SU-DHL-6 (cell line): ENCODE results near the gene RTP1.
"Not testable (repeated sequence)": the region's sequence is repeated elsewhere in the genome, so short reads cannot be mapped to it uniquely, and the experiment has no call there.

Experiments used
- H2AFZ ChIP-seq: fragments of 200-600 bp; sonication (generic); 2 replicates; pipeline ENCODE4 v1.6.1; 2014; ENCODE audit warnings: low read depth, mild to moderate bottlenecking, moderate library complexity, mixed read lengths, antibody characterized with exemption, low read length; ENCODE audit not compliant: severe bottlenecking
- H3F3A ChIP-seq: fragments of 200-600 bp; shearing (Covaris generic); 2 replicates; pipeline ENCODE4 v1.6.0; 2016; ENCODE audit warnings: antibody characterized with exemption, mild to moderate bottlenecking; ENCODE audit not compliant: insufficient read depth
- H3K27ac ChIP-seq: fragments of 200-600 bp; sonication (generic); 2 replicates; pipeline ENCODE4 v1.5.1; 2016; ENCODE audit warnings: low read depth, mild to moderate bottlenecking, low read length, moderate library complexity, mixed read lengths
- H3K27me3 ChIP-seq: fragments of 200-600 bp; sonication (generic), shearing (Covaris generic); 2 replicates; pipeline ENCODE4 v1.6.0; 2014; ENCODE audit warnings: mild to moderate bottlenecking, low read length
- H3K36me3 ChIP-seq: fragments of 200-600 bp; sonication (generic); 2 replicates; pipeline ENCODE4 v1.6.1; 2014; ENCODE audit warnings: mild to moderate bottlenecking, low read length, mixed read lengths
- H3K4me2 ChIP-seq: fragments of 300-600, 200-600 bp; shearing (Covaris generic), sonication (generic); 2 replicates; pipeline ENCODE4 v1.6.0; 2014; ENCODE audit warnings: low read length, low read depth, mild to moderate bottlenecking; ENCODE audit not compliant: poor library complexity, severe bottlenecking
- H3K4me3 ChIP-seq: fragments of 200-600 bp; sonication (generic); 2 replicates; pipeline ENCODE4 v1.5.1; 2014; ENCODE audit warnings: antibody characterized with exemption, low read length, mild to moderate bottlenecking, mixed read lengths; ENCODE audit not compliant: insufficient read depth, poor library complexity, severe bottlenecking
- H3K79me2 ChIP-seq: fragments of 200-600 bp; sonication (generic); 2 replicates; pipeline ENCODE4 v1.6.1; 2014; ENCODE audit warnings: mild to moderate bottlenecking, low read length, moderate library complexity; ENCODE audit not compliant: insufficient read depth
- H3K9ac ChIP-seq: fragments of 200-600 bp; sonication (generic); 2 replicates; pipeline ENCODE4 v1.7.0; 2014; ENCODE audit warnings: mild to moderate bottlenecking, low read length
- H3K9me2 ChIP-seq: fragments of 200-600 bp; sonication (generic); replicated peaks from 2 replicates; pipeline ENCODE4 v1.6.1; 2014; ENCODE audit warnings: low read length; ENCODE audit not compliant: insufficient read depth
- H3K9me3 ChIP-seq: fragments of 200-600 bp; sonication (generic); 2 replicates; pipeline ENCODE4 v1.6.1; 2014; ENCODE audit warnings: low read length, mixed read lengths; ENCODE audit not compliant: insufficient read depth
- H4K20me1 ChIP-seq: fragments of 200-600 bp; sonication (generic); 2 replicates; pipeline ENCODE4 v1.6.1; 2014; ENCODE audit warnings: low read depth, mild to moderate bottlenecking, antibody characterized with exemption, low read length, moderate library complexity, mixed read lengths
- CTCF ChIP-seq: fragments of 200-600 bp; sonication (generic); IDR thresholded peaks from one replicate; pipeline ENCODE4 v1.5.1; 2017; ENCODE audit warnings: antibody characterized with exemption, mild to moderate bottlenecking, low read length, moderate library complexity; ENCODE audit not compliant: insufficient read depth, poor library complexity, severe bottlenecking
- EZH2phosphoT487 ChIP-seq: fragments of 200-600 bp; sonication (generic), shearing (Covaris generic); conservative IDR thresholded peaks from 2 replicates; pipeline ENCODE4 v1.6.1; 2018; ENCODE audit warnings: mild to moderate bottlenecking, antibody characterized with exemption, low read length, moderate library complexity, mixed read lengths

RTP1 gene

GRCh38 chr3:187196573-187197334 lies 532 bp upstream of the RTP1 start:
- H3K4me2 ChIP-seq, result no peak overlapping the region
- no peaks in the 10 kb centered on the region for H3K9me3 ChIP-seq
- no peak overlapping the region for H3K4me3 ChIP-seq
- H3K9me2 ChIP-seq, result no peaks in the 10 kb centered on the region
- H2AFZ ChIP-seq, result no peak overlapping the region
- no peaks in the 10 kb centered on the region for H3K27me3 ChIP-seq
- no peaks in the 10 kb centered on the region for H3K36me3 ChIP-seq
- H3F3A ChIP-seq, result no peaks in the 10 kb centered on the region
- no peak overlapping the region for H3K9ac ChIP-seq
- H3K27ac ChIP-seq, result no peak overlapping the region
- no peak for TF ChIP-seq CTCF
- no peak for TF ChIP-seq EZH2phosphoT487
- no peaks in the 10 kb centered on the region for H4K20me1 ChIP-seq
- H3K79me2 ChIP-seq, result no peaks in the 10 kb centered on the region

GRCh38 chr3:187198490-187198889 lies 1.2 kb downstream of the RTP1 start:
- TF ChIP-seq EZH2phosphoT487 (no peak), CTCF (no peak)
- no peaks in the 10 kb centered on the region for H3K79me2 ChIP-seq
- H3K4me2 ChIP-seq, result no peak overlapping the region
- H3K9me2 ChIP-seq, result no peaks in the 10 kb centered on the region
- H3K9ac ChIP-seq, result no peak overlapping the region
- H3K9me3 ChIP-seq, result no peaks in the 10 kb centered on the region
- no peak overlapping the region for H3K27ac ChIP-seq
- H3F3A ChIP-seq, result no peaks in the 10 kb centered on the region
- H4K20me1 ChIP-seq, result no peaks in the 10 kb centered on the region
- no peaks in the 10 kb centered on the region for H3K36me3 ChIP-seq
- no peaks in the 10 kb centered on the region for H3K27me3 ChIP-seq
- H2AFZ ChIP-seq, result no peak overlapping the region
- H3K4me3 ChIP-seq, result no peak overlapping the region

GRCh38 chr3:187199463-187200050 lies 2.3 kb downstream of the RTP1 start:
- H3F3A ChIP-seq, H4K20me1 ChIP-seq, H3K27ac ChIP-seq, H3K4me3 ChIP-seq, H3K9me3 ChIP-seq, H3K36me3 ChIP-seq, H3K9ac ChIP-seq, H3K4me2 ChIP-seq, H3K79me2 ChIP-seq, H3K9me2 ChIP-seq, H3K27me3 ChIP-seq, H2AFZ ChIP-seq: not testable (repeated sequence)

GRCh38 chr3:187205683-187206082 lies 8.4 kb downstream of the RTP1 start:
- Histone ChIP-seq H3K4me3 (no peak overlapping the region), H3F3A (no peaks in the 10 kb centered on the region)
- TF ChIP-seq CTCF, result no peak
- TF ChIP-seq EZH2phosphoT487, result no peak

More at GRCh38 chr3:187205683-187206082, 8.4 kb downstream of the RTP1 start:
- H3K27me3 ChIP-seq, result no peaks in the 10 kb centered on the region
- no peaks in the 10 kb centered on the region for H4K20me1 ChIP-seq
- H3K27ac ChIP-seq, result no peak overlapping the region
- H3K4me2 ChIP-seq, result no peak overlapping the region
- no peak overlapping the region for H3K9ac ChIP-seq
- no peaks in the 10 kb centered on the region for H3K9me2 ChIP-seq
- no peaks in the 10 kb centered on the region for H3K36me3 ChIP-seq
- H3K9me3 ChIP-seq, result no peaks in the 10 kb centered on the region
- H2AFZ ChIP-seq, result no peak overlapping the region
- no peaks in the 10 kb centered on the region for H3K79me2 ChIP-seq
